HepG2 (cell line): ENCODE measurements around the gene ATG13.

Experiments used
- CENPT ChIP-seq: sonication (generic); formaldehyde crosslinking; IDR thresholded peaks from 2 replicates; pipeline ENCODE4 v1.8.0; 2022; ENCODE audit warnings: low read depth, mild to moderate bottlenecking, moderate library complexity, missing genetic modification reagents
- GABPA ChIP-seq, 2 experiments: IDR thresholded peaks; 2 replicates each; pipeline ENCODE4 v1.6.1; 2011 to 2016; ENCODE audit warnings: low read depth in 2 of 2, low read length in 1 of 2, missing biosample characterization in 1 of 2, missing genetic modification characterization in 1 of 2
- KDM1A ChIP-seq: IDR thresholded peaks from 2 replicates; pipeline ENCODE4 v1.6.1; 2016; ENCODE audit warnings: missing compliant biosample characterization
- SOX6 ChIP-seq, 2 experiments: fragments of 450-650 bp in 1 of 2; sonication (generic) in 1 of 2; formaldehyde crosslinking in 1 of 2; IDR thresholded peaks; 2 replicates each; pipeline versions ENCODE4 v1.4.0 to v1.6.1; 2017 to 2020; ENCODE audit warnings: antibody characterized with exemption in 1 of 2, mild to moderate bottlenecking in 1 of 2, missing genetic modification reagents in 1 of 2

GRCh38 chr11:46684367-46684766, 67.0 kb downstream of the ATG13 start:
- no peak for TF ChIP-seq KDM1A
- TF ChIP-seq SOX6 (IDR thresholded peaks at IDR 0.05), result no peak
- no peak for TF ChIP-seq SOX6 (CRISPR knock-in tag; IDR thresholded peaks at IDR 0.05)
- no peak for TF ChIP-seq GABPA (IDR thresholded peaks at IDR 0.05; ENCODE audit: low read depth, low read length)
- TF ChIP-seq GABPA (CRISPR knock-in tag; IDR thresholded peaks at IDR 0.05; ENCODE audit: low read depth), result no peak
- TF ChIP-seq CENPT (CRISPR knock-in tag), result no peak
